GM11168 (cell line): ENCODE results near the gene CTNNB1.

Experiments used
- in situ Hi-C: fragments of 300-500 bp; cut with MboI; formaldehyde crosslinking; loops from one replicate; pipeline ENCODE4 v1.12.0; 2022; ENCODE audit warnings: low sequenced_read_pairs; ENCODE audit not compliant: unreplicated experiment

Gene CTNNB1

GRCh38 chr3:41213588-41213987, 14.3 kb downstream of the CTNNB1 start:
- in situ Hi-C loops = no loop called here

- in situ Hi-C loops = no loop called here
Measured at GRCh38 chr3:41216422-41216821, 17.1 kb downstream of the CTNNB1 start.

DNA sequence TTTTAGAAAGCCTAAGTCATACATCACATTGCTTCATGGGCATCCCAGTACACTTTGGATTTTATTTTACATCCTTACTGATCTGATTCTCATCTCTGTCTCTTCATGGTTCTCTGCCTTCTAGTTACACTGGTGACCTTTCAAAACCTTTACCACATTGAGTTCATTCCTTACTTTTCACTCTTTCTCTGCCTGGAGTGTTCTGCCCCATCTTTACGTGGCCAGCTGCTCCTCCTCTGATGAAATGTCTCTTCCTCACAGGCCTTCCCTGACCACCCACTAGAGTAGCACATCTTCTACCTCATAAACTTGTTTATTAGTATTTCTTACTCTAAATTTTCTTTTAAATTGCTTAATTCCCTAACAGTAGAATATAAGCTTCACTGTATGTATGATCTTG, 17.7 kb downstream of the CTNNB1 start:
- in situ Hi-C loops = no loop called here

DNA sequence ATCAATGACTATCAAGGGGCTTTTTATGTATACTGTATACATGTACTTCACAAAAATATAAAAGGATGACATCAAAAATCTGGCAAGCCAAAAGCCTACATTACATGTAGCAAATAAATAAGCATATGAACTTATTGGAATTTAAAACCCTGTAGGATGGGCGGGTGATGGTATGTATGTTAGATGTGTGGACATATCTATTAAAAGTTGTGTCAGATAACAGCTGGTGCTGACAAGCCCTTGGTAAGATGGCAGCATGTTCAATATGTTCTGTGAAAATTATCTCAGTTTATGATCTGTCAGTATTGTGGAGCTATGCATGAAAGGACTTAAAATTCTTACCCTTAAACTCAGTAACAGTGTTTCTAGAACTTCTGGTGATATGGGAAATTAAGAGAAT, 20.1 kb downstream of the CTNNB1 start:
- in situ Hi-C loops = no loop called here

DNA sequence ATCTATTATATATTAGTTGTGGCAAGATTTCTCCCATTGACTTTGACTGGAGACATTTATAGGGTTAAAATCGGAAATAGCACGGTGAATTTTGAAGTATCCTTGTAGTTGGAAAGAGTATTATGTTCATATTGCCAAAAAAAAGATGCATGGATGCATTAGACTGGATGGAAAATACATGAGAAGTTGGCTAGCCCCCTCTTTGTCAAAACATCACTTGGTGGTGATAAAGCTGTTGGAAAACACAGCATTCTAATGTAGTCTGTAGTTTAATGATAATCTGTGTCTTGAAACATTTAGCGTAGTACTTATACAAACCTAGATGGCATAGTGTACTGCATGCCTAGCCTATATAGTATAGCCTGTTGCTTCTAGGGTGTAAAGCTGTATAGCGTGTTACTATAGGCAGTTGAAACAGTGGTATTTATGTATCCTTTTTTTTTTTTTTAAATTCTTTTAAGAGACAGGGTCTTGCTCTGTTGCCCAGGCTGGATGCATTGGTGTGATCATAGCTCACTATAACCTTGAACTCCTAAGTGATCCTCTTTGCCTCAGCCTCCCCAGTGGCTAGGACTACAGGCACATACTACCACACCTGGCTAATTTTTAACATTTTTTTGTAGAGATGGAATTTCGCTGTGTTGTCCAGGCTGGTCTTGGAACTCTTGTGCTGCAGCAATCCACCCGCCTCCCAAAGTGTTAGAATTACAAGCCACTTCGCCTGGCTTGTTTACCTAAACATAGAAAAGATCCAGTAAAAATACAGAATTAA, 21.8 kb downstream of the CTNNB1 start:
- in situ Hi-C loops = no loop called here

DNA sequence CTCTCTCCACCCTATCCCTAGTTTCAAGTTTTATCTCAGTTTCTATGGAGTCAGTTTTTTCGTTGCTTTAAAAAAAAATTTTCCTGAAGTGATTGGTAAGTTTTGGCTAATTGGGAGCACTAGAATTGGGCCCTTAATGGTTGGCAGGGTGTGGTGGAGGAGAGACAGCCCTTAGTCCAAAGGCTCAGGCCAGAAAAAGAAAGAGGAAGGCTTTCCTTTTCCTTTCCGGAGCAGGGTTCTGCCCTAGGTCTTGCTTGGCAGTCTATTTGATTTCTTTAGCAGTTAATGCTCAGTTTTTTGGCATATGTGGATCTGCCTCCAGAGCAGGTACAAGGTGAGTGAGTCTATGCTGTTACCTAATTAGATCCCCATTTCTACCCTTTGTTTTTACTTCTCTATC, 22.7 kb downstream of the CTNNB1 start:
- in situ Hi-C loops = no loop called here

DNA sequence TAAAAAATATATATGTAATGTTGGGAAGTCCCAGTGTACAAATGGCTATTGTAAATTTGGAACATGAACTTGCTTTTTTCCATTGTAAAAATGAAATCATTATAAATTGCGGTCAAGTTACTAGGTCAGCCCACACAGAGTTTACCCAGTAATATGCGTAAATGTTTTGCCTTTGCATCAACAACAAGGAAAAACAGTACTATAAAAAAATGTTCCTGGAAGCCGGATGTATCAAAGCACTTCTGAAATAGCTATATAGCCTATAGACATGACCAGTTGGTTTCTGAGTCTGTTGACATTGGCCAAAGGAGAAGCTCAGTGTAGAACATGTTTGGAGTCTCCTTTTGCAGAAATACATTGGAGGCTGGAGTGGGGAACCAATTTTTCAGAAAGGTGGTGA, 23.2 kb downstream of the CTNNB1 start:
- in situ Hi-C loops = no loop called here

DNA sequence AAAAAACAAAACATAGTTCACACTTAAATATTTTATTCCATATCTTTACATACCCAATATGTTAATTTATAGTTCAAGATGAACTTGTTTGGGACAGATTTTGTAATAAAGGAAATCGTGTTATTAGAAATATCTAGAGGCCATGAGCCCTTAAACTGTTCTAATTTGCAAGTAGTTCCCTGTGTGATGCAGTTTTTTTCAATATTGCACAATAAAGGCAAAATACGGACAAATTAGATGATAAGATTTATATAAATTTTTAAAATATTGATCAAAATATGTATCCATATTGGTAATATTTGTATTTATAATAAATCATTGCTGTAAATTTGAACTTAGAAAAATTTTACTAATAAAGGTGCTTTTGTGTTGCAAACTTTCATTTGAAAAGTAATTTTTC, 23.8 kb downstream of the CTNNB1 start:
- in situ Hi-C loops = no loop called here

DNA sequence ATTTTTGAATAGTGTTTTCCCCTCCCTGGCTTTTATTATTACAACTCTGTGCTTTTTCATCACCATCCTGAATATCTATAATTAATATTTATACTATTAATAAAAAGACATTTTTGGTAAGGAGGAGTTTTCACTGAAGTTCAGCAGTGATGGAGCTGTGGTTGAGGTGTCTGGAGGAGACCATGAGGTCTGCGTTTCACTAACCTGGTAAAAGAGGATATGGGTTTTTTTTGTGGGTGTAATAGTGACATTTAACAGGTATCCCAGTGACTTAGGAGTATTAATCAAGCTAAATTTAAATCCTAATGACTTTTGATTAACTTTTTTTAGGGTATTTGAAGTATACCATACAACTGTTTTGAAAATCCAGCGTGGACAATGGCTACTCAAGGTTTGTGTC, 24.4 kb downstream of the CTNNB1 start:
- in situ Hi-C loops = no loop called here

DNA sequence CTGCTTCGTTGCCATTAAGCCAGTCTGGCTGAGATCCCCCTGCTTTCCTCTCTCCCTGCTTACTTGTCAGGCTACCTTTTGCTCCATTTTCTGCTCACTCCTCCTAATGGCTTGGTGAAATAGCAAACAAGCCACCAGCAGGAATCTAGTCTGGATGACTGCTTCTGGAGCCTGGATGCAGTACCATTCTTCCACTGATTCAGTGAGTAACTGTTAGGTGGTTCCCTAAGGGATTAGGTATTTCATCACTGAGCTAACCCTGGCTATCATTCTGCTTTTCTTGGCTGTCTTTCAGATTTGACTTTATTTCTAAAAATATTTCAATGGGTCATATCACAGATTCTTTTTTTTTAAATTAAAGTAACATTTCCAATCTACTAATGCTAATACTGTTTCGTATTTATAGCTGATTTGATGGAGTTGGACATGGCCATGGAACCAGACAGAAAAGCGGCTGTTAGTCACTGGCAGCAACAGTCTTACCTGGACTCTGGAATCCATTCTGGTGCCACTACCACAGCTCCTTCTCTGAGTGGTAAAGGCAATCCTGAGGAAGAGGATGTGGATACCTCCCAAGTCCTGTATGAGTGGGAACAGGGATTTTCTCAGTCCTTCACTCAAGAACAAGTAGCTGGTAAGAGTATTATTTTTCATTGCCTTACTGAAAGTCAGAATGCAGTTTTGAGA, 25.0 kb downstream of the CTNNB1 start:
- in situ Hi-C loops = no loop called here

DNA sequence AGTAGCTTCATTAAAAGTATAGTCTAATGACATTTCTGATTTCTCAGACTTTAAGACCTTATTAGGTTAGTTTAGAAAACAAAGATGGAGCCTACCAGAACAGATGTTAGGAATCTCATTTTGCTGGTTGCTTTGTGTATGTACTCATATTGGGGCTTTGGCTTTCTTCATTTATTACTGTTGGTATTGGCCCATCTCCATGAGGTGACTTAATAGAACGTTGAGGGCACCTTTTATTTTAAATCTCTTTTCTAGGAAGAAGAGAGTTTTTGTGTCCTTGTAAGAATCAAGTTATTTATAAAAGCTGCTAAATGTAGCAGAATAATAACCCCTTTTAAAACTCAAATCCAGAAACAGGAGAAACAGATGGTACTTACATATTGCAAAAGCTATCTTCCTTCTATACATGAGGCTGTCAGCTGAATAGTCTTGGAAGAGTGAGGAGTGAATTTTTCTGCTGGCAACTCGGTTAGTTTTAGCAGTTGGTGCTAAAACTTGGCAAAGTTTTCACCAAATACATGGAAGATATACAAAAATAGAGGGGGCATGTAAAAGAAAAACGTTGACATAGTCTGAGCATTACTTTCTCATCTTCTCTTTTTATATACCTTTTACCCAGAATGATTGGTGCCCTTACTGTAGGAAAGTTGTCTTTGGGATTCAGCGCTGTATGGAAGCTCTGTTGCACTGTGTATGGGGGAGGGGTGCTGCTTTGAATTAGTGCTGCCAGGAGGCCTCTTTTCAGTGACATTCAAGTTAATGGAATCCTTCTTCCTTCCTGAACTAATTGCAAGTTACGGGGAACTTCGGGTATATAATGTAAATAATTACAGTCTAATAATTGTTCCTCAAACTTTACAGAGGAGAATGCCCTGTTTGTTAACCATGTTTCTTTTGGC, 35.8 kb downstream of the CTNNB1 start:
- in situ Hi-C loops = no loop called here

DNA sequence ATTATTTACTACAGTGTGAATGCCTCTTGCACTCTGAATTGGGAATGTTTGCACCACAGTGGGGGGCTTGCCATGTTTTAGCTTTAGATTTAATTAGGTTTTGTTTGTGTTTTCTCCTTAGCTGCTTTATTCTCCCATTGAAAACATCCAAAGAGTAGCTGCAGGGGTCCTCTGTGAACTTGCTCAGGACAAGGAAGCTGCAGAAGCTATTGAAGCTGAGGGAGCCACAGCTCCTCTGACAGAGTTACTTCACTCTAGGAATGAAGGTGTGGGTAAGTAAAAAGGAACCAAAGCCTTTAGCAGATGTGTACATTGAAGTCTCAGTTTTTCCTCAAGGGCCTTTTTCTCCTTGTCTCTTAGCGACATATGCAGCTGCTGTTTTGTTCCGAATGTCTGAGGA, 36.9 kb downstream of the CTNNB1 start:
- in situ Hi-C loops = no loop called here

DNA sequence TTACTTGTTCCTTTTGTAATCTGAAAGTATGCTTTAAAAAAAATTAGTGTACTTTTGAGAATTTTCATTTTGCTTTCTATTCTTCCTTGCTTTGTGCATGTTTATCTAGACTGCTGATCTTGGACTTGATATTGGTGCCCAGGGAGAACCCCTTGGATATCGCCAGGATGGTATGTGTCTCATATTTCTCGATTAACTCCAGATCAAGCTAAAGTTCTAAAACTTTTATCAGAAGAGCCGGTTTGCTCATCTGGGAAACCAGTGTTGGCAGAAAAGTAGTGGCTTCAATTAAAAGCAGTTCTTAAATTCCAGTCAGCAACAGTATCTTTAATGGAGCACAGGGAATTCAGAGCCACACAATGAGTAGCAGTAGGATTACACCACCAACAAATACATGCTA, 38.6 kb downstream of the CTNNB1 start:
- in situ Hi-C loops = no loop called here

- in situ Hi-C loops = no loop called here
Measured at GRCh38 chr3:41239587-41239986, 40.3 kb downstream of the CTNNB1 start.

GRCh38 chr3:41241161-41241560, 41.9 kb downstream of the CTNNB1 start:
- in situ Hi-C loops = no loop called here

DNA sequence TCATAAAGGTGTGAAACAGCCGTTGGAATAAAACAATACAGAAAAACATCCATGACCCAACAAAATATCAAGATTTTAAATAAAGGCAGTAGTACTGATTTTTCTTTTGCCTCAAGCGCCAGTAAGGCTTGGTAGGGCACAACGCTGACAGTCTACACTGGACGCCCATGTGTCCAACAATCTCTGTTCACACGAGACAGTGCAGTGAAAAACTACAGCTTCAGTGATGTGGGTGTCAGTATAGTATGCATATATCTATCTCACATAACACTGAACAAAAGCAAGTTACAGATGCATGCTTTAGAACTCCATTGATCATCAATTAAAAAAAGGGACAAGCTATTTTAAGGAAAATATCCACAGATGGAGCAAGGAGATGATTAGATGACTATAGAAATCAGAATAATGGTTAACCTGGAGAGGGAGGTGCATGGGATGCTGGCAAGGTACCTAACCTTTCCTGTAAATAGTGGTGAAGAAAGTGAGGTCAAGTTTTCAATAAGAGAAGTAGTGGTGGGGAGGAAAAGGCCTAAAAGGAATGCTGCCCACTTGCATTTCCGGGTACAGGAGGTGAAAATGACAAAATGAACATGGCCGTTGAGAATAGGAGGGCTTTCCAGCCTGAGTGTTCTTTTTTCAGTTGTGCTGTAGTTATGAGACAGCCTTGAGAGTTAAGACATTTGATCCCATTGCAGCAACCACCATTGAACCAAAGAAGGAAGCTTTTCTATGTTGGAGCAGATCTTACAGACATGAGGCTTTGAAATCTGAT, 42.7 kb downstream of the CTNNB1 start:
- in situ Hi-C loops = no loop called here

DNA sequence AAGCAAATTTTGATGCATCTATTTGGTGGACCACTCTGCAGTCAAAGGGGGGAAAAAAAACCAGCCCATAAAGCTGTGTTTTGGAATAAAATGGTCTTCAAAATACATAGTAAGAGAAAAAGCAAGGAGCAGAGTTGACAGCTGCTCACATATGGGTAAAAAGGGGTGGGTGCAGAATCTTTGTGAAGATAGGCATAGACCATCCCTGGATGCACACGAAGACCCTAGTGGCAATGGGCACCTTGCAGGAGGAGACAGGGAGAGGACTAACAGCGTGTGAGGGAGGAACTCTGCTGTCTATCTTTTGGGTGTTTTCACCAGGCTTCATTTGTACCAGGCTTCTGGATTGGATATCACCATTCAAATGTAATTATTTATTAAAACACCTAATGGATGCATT, 43.9 kb downstream of the CTNNB1 start:
- in situ Hi-C loops = no loop called here

DNA sequence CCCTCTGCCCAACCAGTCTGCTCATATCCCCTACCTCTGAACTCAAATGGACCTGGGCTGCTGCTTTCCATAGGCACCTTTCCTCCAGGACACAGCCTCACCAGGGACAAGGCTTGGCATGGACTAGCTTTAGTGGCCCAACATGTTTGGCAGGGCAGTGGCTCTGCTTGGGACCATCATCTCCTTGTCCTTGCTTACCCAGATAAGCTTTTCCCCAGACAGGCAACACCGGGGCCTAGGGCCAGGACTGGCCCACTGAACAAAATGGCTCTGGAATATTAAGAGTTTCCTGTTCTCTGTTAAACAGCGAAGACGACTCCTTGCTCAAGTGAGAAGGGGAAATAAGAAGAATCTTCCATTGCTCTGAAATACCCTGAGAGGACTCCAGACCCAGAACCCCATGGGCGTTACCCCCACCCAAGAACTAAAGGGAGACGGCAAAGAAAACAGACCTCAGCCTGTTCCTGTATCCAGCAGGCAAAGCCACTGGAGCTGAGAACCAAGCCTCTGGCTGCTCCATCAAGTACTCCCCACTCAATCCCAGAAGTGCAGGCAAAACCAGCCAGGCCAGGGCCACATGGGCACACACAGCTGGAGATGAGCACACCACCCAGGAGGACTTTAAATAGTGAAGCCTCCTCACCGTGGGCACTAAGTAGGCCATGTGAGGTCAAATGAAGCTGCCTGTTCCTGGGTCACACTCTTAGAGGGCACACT, 45.5 kb downstream of the CTNNB1 start:
- in situ Hi-C loops = no loop called here
